Measurements from ENCODE around the gene SNX18.

Gene SNX18

GRCh38 chr5:54518146-54518817, 723 bp downstream of the SNX18 start:
- ChIA-PET CTCF (interaction anchor here (0.7 to 5.3 kb wide), 40 partner anchors 12 to 642 kb away, joined by 3 to 148 read pairs (median 7); partner anchors contain the start of gene GPX8), POLR2A (interaction anchor here (1.0 to 1.6 kb wide), 3 partner anchors 243 to 327 kb away, joined by 3 to 4 read pairs (median 4); no protein-coding TSS in a partner anchor)
- peak; percentile 18 for TF ChIP-seq CTCF (IDR thresholded peaks at IDR 0.05; ENCODE audit: insufficient read depth, low read length, missing control alignments)
- peak overlapping the region; percentile 62 for H3K4me3 ChIP-seq (ENCODE audit: low read depth, low read length)
- no peak for DNase-seq (ENCODE audit: low read depth, low spot score)

GRCh38 chr5:54518818-54519508, 1.4 kb downstream of the SNX18 start:
- H3K4me3 ChIP-seq (ENCODE audit: low read depth, low read length), result peak overlapping the region; percentile 62
- ChIA-PET POLR2A (no interaction called here), CTCF (interaction anchor here (0.7 to 5.3 kb wide), 27 partner anchors 11 to 387 kb away, joined by 3 to 148 read pairs (median 3); no protein-coding TSS in a partner anchor)
- no peak for DNase-seq (ENCODE audit: low read depth, low spot score)
- no peak for TF ChIP-seq CTCF (IDR thresholded peaks at IDR 0.05; ENCODE audit: insufficient read depth, low read length, missing control alignments)

DNA sequence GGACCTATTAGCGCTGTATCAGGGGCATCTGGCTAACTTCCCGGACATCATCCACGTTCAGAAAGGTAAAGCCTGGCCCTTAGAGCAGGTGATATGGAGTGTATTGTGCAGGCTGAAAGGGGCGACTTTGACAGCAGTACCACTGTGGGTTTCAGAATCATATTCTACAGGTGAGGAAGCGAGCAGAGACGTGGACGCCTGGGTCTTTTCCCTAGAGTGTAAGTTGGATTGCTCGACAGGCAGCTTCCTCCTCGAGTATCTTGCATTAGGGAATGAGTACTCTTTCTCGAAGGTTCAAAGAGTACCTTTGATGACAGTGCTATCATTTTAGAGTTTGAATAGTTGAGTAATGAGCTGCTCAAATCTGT, 1.9 kb downstream of the SNX18 start:
- ChIA-PET POLR2A (no interaction called here), CTCF (interaction anchor here (0.7 to 5.3 kb wide), 11 partner anchors 30 to 387 kb away, joined by 3 to 148 read pairs (median 5); no protein-coding TSS in a partner anchor)
- H3K4me3 ChIP-seq (ENCODE audit: low read depth, low read length), result peak overlapping the region; percentile 62
- no peak for TF ChIP-seq CTCF (IDR thresholded peaks at IDR 0.05; ENCODE audit: insufficient read depth, low read length, missing control alignments)
- DNase-seq (ENCODE audit: low read depth, low spot score), result no peak

DNA sequence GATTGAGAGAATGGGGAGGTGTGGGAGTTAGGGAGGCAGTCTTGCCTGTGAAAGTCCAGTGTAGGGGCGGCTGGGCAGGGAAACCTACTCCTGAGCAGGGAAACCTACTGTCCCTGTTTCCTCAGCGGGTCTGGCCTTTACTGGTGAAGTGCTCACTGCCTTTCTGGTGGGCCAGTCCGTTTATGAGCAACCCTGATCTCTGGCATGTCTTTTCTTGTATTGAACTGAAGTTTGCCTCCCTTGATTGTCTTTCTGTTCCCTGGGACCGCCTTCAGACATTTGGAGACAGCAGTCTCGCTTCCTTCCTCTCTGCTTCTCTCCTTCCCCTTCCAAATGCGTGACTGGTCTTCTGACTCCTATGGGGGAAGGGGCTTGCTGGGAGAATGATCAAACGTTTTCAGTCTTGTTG, 2.9 kb downstream of the SNX18 start:
- POLR2A ChIA-PET, result no interaction called here
- TF ChIP-seq CTCF (IDR thresholded peaks at IDR 0.05; ENCODE audit: insufficient read depth, low read length, missing control alignments), result no peak
- no peak for DNase-seq (ENCODE audit: low read depth, low spot score)
- CTCF ChIA-PET, result interaction anchor here (5.3 kb wide), 1 partner anchor 31 kb away, joined by 27 read pairs; no protein-coding TSS in a partner anchor
- H3K4me3 ChIP-seq (ENCODE audit: low read depth, low read length), result peak overlapping the region; percentile 62

- peak overlapping the region; percentile 62 for H3K4me3 ChIP-seq (ENCODE audit: low read depth, low read length)
- POLR2A ChIA-PET, result no interaction called here
- no peak for TF ChIP-seq CTCF (IDR thresholded peaks at IDR 0.05; ENCODE audit: insufficient read depth, low read length, missing control alignments)
- DNase-seq (ENCODE audit: low read depth, low spot score), result no peak
- CTCF ChIA-PET, result interaction anchor here (1.3 kb wide), 1 partner anchor 323 kb away, joined by 5 read pairs; no protein-coding TSS in a partner anchor
Observed at GRCh38 chr5:54520940-54521339, 3.4 kb downstream of the SNX18 start.

GRCh38 chr5:54521856-54522479, 4.4 kb downstream of the SNX18 start:
- no peak for TF ChIP-seq CTCF (IDR thresholded peaks at IDR 0.05; ENCODE audit: insufficient read depth, low read length, missing control alignments)
- peak overlapping the region; percentile 62 for H3K4me3 ChIP-seq (ENCODE audit: low read depth, low read length)
- CTCF ChIA-PET, result interaction anchor here (1.0 to 4.6 kb wide), 6 partner anchors 16 to 345 kb away, joined by 3 to 19 read pairs (median 5); no protein-coding TSS in a partner anchor
- POLR2A ChIA-PET, result no interaction called here
- DNase-seq (ENCODE audit: low read depth, low spot score), result no peak

All from AG04449 (cell line).